ENCODE measurements around the gene OR5W2. TPM values are rescaled to one million over a fixed set of nuclear protein-coding genes. Genes with fewer than 3 reads are reported as not detected.

OR5W2 gene
- total RNA-seq, result not detected in 2 replicates

GRCh38 chr11:55914482-55914881 lies at the start of gene OR5W2:
OR5W2 (minus strand) TSS chr11:55914582; CDS start chr11:55914582, 0 bp downstream.
- TF ChIP-seq, protein P1, sequence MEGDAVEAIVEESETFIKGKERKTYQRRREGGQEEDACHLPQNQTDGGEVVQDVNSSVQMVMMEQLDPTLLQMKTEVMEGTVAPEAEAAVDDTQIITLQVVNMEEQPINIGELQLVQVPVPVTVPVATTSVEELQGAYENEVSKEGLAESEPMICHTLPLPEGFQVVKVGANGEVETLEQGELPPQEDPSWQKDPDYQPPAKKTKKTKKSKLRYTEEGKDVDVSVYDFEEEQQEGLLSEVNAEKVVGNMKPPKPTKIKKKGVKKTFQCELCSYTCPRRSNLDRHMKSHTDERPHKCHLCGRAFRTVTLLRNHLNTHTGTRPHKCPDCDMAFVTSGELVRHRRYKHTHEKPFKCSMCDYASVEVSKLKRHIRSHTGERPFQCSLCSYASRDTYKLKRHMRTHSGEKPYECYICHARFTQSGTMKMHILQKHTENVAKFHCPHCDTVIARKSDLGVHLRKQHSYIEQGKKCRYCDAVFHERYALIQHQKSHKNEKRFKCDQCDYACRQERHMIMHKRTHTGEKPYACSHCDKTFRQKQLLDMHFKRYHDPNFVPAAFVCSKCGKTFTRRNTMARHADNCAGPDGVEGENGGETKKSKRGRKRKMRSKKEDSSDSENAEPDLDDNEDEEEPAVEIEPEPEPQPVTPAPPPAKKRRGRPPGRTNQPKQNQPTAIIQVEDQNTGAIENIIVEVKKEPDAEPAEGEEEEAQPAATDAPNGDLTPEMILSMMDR (conservative IDR thresholded peaks at IDR 0.05; ENCODE audit: low read depth, low read length), result no peak
- H3K4me3 ChIP-seq (ENCODE audit: low read depth, low read length), result no peak within 1 kb of the TSS
- no peak for DNase-seq (ENCODE audit: low read depth)

GRCh38 chr11:55956521-55956920 lies 42.1 kb upstream of the OR5W2 start:
- no peak overlapping the region for H3K4me3 ChIP-seq (ENCODE audit: low read depth, low read length)
- TF ChIP-seq, protein P1 (conservative IDR thresholded peaks at IDR 0.05; ENCODE audit: low read depth, low read length), result no peak

DNA sequence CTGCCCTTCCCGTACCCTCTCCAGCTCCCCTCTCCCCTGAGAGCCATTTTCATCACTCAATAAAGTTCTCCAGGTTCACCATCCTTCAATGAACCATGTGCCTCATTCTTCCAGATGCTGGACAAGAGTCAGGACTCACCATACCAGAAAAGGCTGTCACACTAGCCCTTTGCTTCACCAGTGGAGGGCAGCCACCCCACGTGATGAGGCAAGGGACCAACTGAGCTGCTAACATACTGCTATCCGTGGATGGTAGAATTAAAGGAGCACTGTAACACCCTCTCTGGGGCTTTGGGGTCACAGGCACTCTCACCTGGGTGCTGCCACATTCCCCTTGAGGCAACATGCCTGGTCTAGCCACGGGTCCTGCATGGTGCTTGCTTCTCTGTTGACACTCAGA lies 34.9 kb upstream of the OR5W2 start:
- TF ChIP-seq, protein P1 (conservative IDR thresholded peaks at IDR 0.05; ENCODE audit: low read depth, low read length), result no peak
- no peak overlapping the region for H3K4me3 ChIP-seq (ENCODE audit: low read depth, low read length)
- no peak for DNase-seq (ENCODE audit: low read depth)

More at GRCh38 chr11:55956521-55956920, 42.1 kb upstream of the OR5W2 start:
- DNase-seq (ENCODE audit: low read depth), result no peak

GRCh38 chr11:55942785-55943392 lies 28.5 kb upstream of the OR5W2 start:
- H3K4me3 ChIP-seq (ENCODE audit: low read depth, low read length), result no peak overlapping the region
- TF ChIP-seq, protein P1 (conservative IDR thresholded peaks at IDR 0.05; ENCODE audit: low read depth, low read length), result peak; percentile 54
- DNase-seq (ENCODE audit: low read depth), result peak; percentile 3

- H3K4me3 ChIP-seq (ENCODE audit: low read depth, low read length), result no peak within 1 kb of the TSS
- no peak for DNase-seq (ENCODE audit: low read depth)
- TF ChIP-seq, protein P1 (conservative IDR thresholded peaks at IDR 0.05; ENCODE audit: low read depth, low read length), result no peak
These were observed 21.9 kb upstream of the OR5W2 start, which contains the start of gene OR5I1 for GRCh38 chr11:55936300-55936699. OR5I1 (minus strand) TSS chr11:55936400; CDS start chr11:55936400, 0 bp downstream.

DNA sequence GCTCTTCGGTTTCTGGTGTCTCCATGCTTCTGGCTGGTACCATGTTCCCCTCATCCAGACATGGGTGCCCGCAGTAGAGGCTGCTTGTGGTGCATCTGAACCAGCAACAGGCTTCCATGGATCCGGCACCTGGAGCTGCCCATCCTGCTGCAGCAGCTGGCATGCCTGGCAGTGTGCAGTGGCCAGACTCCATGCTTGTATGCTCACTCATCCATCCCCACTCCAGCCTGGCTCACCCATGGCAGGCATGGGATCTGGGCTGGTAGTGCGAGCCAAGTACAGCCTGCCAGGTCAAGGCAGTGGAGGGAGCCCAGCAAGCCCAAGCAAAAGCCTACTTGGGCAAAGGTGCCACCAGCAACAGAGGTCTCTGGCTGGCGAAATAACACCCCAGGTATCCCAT lies 6.2 kb upstream of the OR5W2 start:
- TF ChIP-seq, protein P1 (conservative IDR thresholded peaks at IDR 0.05; ENCODE audit: low read depth, low read length), result no peak
- DNase-seq (ENCODE audit: low read depth), result no peak
- no peak overlapping the region for H3K4me3 ChIP-seq (ENCODE audit: low read depth, low read length)

DNA sequence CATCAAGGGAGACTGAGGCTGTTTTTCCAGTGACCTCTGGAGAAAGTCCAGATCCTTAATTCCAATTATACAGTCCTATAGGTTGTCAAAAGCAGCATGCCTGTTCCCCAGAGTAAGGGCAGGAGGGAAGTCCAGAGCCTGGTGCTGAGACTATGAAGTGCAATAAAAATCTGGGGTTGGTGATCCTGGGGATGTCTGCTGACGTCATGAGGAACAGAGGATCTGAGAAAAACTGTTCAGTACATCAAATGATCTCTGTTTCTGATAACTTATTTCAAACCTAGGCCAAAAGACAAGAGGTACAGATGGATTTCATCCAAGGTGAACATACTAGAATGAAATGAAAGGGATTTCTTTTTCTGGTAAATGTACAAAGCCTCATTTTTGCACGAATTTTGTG lies 12.1 kb downstream of the OR5W2 start:
- DNase-seq (ENCODE audit: low read depth), result no peak
- H3K4me3 ChIP-seq (ENCODE audit: low read depth, low read length), result no peak overlapping the region
- TF ChIP-seq, protein P1 (conservative IDR thresholded peaks at IDR 0.05; ENCODE audit: low read depth, low read length), result no peak
